HepG2 (cell line): ENCODE data around the gene FAAP100. TPM values are rescaled to one million over a fixed set of nuclear protein-coding genes. Genes with fewer than 3 reads are reported as not detected.

ENCODE experiments used
- ATAC-seq: fragments of 200-7000 bp; cut with Tn5 transposase; 3 replicates; pipeline ENCODE4 v1.9.1; 2020; ENCODE audit warnings: mild to moderate bottlenecking, moderate library complexity
- BruUV-seq: library from RNA; stranded (reverse); fragments of 400-500 nt; replicated peaks from 2 replicates; lab custom pipeline; 2021; lab: Mats Ljungman, UMichigan
- CTCF ChIA-PET: fragments of 300-600 bp; formaldehyde crosslinking; extraction: SDS; loops from one replicate; lab custom pipeline; 2021; ENCODE audit warnings: low total read pairs, inconsistent platforms, low intra/inter-chr PET ratio; lab: Yijun Ruan, JAX
- POLR2A ChIA-PET: fragments of 350-600 bp; sonication (Branson Sonifier 250); formaldehyde crosslinking; loops from one replicate; lab custom pipeline; 2020; ENCODE audit warnings: antibody characterized with exemption, inconsistent platforms; lab: Yijun Ruan, JAX
- DNase-seq: peaks from one replicate; pipeline ENCODE4 v3.0.0-alpha.2; 2015; ENCODE audit warnings: low spot score
- FAIRE-seq: peaks from 3 replicates; lab custom pipeline; 2011; peaks lifted over from hg19 to GRCh38; lab: Jason Lieb, UNC
- H2AFZ ChIP-seq: one replicate; pipeline ENCODE4 v1.6.1; 2011; ENCODE audit warnings: low read length, inconsistent platforms
- H3K27ac ChIP-seq: fragments of 300-600 bp; 3 replicates; pipeline ENCODE4 v1.8.0; 2011; ENCODE audit warnings: mixed run types, mild to moderate bottlenecking, mixed read lengths, low read length, inconsistent platforms; ENCODE audit not compliant: insufficient read depth; ENCODE audit errors: extremely low read length
- H3K27me3 ChIP-seq, 2 experiments: fragments of 200-600 bp in 1 of 2; 2 replicates in 1 of 2; 3 replicates in 1 of 2; pipeline versions ENCODE4 v1.6.0 to v1.8.0; 2011; ENCODE audit warnings: low read length in 2 of 2, mild to moderate bottlenecking in 2 of 2, moderate library complexity in 2 of 2, inconsistent platforms in 1 of 2; ENCODE audit not compliant: insufficient read depth in 2 of 2, control insufficient read depth in 1 of 2
- H3K36me3 ChIP-seq, 2 experiments: fragments of 200-600 bp in 1 of 2; replicated peaks in 1 of 2; 2 replicates in 1 of 2; 3 replicates in 1 of 2; pipeline versions ENCODE4 v1.5.1 to v1.8.0; 2011; ENCODE audit warnings: low read length in 2 of 2, inconsistent platforms in 1 of 2; ENCODE audit not compliant: insufficient read depth in 2 of 2, control insufficient read depth in 1 of 2
- H3K4me1 ChIP-seq: 2 replicates; pipeline ENCODE4 v1.5.1; 2012; ENCODE audit warnings: low read length, inconsistent platforms; ENCODE audit not compliant: insufficient read depth
- H3K4me2 ChIP-seq: 2 replicates; pipeline ENCODE4 v1.6.0; 2011; ENCODE audit warnings: low read depth, low read length, inconsistent platforms
- H3K4me3 ChIP-seq, 3 experiments: fragments of 200-600 bp in 1 of 3; sonication (generic), shearing (Covaris generic) in 1 of 3; replicated peaks in 1 of 3; 2 replicates each; pipeline ENCODE4 v1.5.1; 2011 to 2016; ENCODE audit warnings: low read length in 3 of 3, inconsistent platforms in 2 of 3, low read depth in 2 of 3, mild to moderate bottlenecking in 2 of 3, control low read depth in 1 of 3, mixed read lengths in 1 of 3; ENCODE audit not compliant: insufficient read depth in 1 of 3
- H3K79me2 ChIP-seq: one replicate; pipeline ENCODE4 v1.6.1; 2011; ENCODE audit warnings: low read length, inconsistent platforms; ENCODE audit not compliant: insufficient read depth
- H3K9ac ChIP-seq: 2 replicates; pipeline ENCODE4 v1.6.0; 2011; ENCODE audit warnings: mild to moderate bottlenecking, low read depth, low read length, inconsistent platforms; ENCODE audit not compliant: insufficient read depth
- H3K9me3 ChIP-seq: 2 replicates; pipeline ENCODE4 v1.5.1; 2012; ENCODE audit warnings: mild to moderate bottlenecking, low read length
- H4K20me1 ChIP-seq: 2 replicates; pipeline ENCODE4 v1.6.0; 2011; ENCODE audit warnings: inconsistent platforms, mild to moderate bottlenecking, low read length, moderate library complexity; ENCODE audit not compliant: insufficient read depth
- HNRNPL ChIP-seq: fragments of 200-400 bp; formaldehyde crosslinking; IDR thresholded peaks from 2 replicates; pipeline ENCODE4 v1.6.1; 2017; ENCODE audit warnings: mild to moderate bottlenecking, low read depth, low read length
- WGBS: methylation state at CpG from one replicate; pipeline ENCODE4 v1.1.6; 2017; ENCODE audit warnings: low lambda C conversion rate; 5-methylcytosine and 5-hydroxymethylcytosine counted together
- in situ Hi-C: cut with HindIII; loops from 2 replicates; pipeline ENCODE4 v1.10.0; 2017; ENCODE audit warnings: low pct_unique_long_range_greater_than_20kb; ENCODE audit not compliant: extremely low pct_ligation_motif_present
- intact Hi-C: fragments of 100-400 bp; cut with micrococcal nuclease; formaldehyde crosslinking; loops from one replicate; pipeline ENCODE4 v1.10.0; 2022; ENCODE audit not compliant: unreplicated experiment
- polyA plus RNA-seq, 8 experiments: library from polyadenylated mRNA; depleted of rRNA in 3 of 8; stranded (reverse) in 7 of 8; unstranded in 1 of 8; fragments of >200 nt; fragmentation: Illumina TruSeq in 4 of 8; extraction: Trizol in 4 of 8; gene quantifications; 2 replicates each; pipeline versions ENCODE4 v1.2.1 to v1.2.3, GENCODE V29; 2011 to 2016; ENCODE audit warnings: low read depth in 4 of 8, missing spikeins in 1 of 8, mixed read lengths in 1 of 8; ENCODE audit not compliant: insufficient read depth in 1 of 8
- total RNA-seq, 5 experiments: library from RNA; depleted of rRNA; stranded (reverse); fragments of >200 nt; fragmentation: Illumina TruSeq; extraction: Trizol; gene quantifications; 2 replicates each; pipeline ENCODE4 v1.2.3, GENCODE V29; 2016; ENCODE audit warnings: low read depth in 1 of 5
- TF ChIP-seq, protein P1 (sequence below): sonication (generic); formaldehyde crosslinking; IDR thresholded peaks from 2 replicates; pipeline ENCODE4 v1.4.0; 2020; ENCODE audit warnings: missing genetic modification reagents

The FAAP100 gene
- total and polyA plus RNA-seq, 2 of the 13 experiments (the other 11 are each of a cell fraction or from before 2014, with no cell fraction given), result 7.6 to 20.8 TPM

GRCh38 chr17:81524865-81525159 lies 27.3 kb downstream of the FAAP100 start:
- ChIA-PET CTCF (no interaction called here), POLR2A (interaction anchor here (2.6 kb wide), 1 partner anchor 12 kb away, joined by 21 read pairs; the partner anchor contains the start of gene ACTG1)
- H3K9ac ChIP-seq, result no peak overlapping the region
- in situ Hi-C loops (no loop called here), intact Hi-C loops (no loop called here)
- BruUV-seq, result no TSS peak
- H3K27me3 ChIP-seq, result peaks cover 19 to 85% of the 10 kb centered on the region in 2 experiments
- no peaks in the 10 kb centered on the region for H3K9me3 ChIP-seq
- TF ChIP-seq, protein P1, sequence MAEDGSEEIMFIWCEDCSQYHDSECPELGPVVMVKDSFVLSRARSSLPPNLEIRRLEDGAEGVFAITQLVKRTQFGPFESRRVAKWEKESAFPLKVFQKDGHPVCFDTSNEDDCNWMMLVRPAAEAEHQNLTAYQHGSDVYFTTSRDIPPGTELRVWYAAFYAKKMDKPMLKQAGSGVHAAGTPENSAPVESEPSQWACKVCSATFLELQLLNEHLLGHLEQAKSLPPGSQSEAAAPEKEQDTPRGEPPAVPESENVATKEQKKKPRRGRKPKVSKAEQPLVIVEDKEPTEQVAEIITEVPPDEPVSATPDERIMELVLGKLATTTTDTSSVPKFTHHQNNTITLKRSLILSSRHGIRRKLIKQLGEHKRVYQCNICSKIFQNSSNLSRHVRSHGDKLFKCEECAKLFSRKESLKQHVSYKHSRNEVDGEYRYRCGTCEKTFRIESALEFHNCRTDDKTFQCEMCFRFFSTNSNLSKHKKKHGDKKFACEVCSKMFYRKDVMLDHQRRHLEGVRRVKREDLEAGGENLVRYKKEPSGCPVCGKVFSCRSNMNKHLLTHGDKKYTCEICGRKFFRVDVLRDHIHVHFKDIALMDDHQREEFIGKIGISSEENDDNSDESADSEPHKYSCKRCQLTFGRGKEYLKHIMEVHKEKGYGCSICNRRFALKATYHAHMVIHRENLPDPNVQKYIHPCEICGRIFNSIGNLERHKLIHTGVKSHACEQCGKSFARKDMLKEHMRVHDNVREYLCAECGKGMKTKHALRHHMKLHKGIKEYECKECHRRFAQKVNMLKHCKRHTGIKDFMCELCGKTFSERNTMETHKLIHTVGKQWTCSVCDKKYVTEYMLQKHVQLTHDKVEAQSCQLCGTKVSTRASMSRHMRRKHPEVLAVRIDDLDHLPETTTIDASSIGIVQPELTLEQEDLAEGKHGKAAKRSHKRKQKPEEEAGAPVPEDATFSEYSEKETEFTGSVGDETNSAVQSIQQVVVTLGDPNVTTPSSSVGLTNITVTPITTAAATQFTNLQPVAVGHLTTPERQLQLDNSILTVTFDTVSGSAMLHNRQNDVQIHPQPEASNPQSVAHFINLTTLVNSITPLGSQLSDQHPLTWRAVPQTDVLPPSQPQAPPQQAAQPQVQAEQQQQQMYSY (CRISPR knock-in tag), result no peak
- 0 out of 2 replicates have a peak, but pooled peaks have one; percentile 52 for TF ChIP-seq HNRNPL
- ATAC-seq (no peak), DNase-seq (no peak), FAIRE-seq (no peak)
- no peak overlapping the region for H3K4me3 ChIP-seq
- no peaks in the 10 kb centered on the region for H3K36me3 ChIP-seq
- no peaks in the 10 kb centered on the region for H3K79me2 ChIP-seq
- H2AFZ ChIP-seq, result no peak overlapping the region
- peaks cover 5% of the 10 kb centered on the region; the same call in 1 of the 2 replicates for H4K20me1 ChIP-seq
- H3K27ac ChIP-seq, result no peak overlapping the region
- no peak overlapping the region for H3K4me2 ChIP-seq
- WGBS, result 55% methylated on average over 8 of the region's 8 CpGs
- H3K4me1 ChIP-seq, result peaks cover 33% of the 10 kb centered on the region
